Testis (tissue), 3 donors: ENCODE measurements around the gene DNAH12. TPM values are rescaled to one million over a fixed set of nuclear protein-coding genes. Genes with fewer than 3 reads are reported as not detected.

Experiments used
- DNase-seq: peaks from one replicate; pipeline ENCODE4 v3.0.0-alpha.2; 2019
- H3K27ac ChIP-seq, 2 donors: fragments of 200-600 bp; sonication (generic); one replicate each; pipeline ENCODE4 v1.5.1; 2019
- H3K27me3 ChIP-seq: fragments of 200-600 bp; sonication (generic); one replicate; pipeline ENCODE4 v1.5.1; 2019
- H3K36me3 ChIP-seq: fragments of 200-600 bp; sonication (generic); one replicate; pipeline ENCODE4 v1.5.1; 2017; ENCODE audit warnings: low read depth; ENCODE audit errors: missing control alignments
- H3K4me1 ChIP-seq: fragments of 200-600 bp; sonication (generic); one replicate; pipeline ENCODE4 v1.5.1; 2019
- H3K4me3 ChIP-seq, 2 donors: fragments of 200-600 bp; sonication (generic); one replicate each; pipeline ENCODE4 v1.5.1; 2017 to 2019
- H3K9me3 ChIP-seq: fragments of 200-600 bp; sonication (generic); one replicate; pipeline ENCODE4 v1.5.1; 2017
- CTCF ChIP-seq, 3 experiments: fragments of 450-650 bp in 2 of 3; fragments of 200-600 bp in 1 of 3; sonication (generic) in 1 of 3; IDR thresholded peaks; one replicate each; pipeline ENCODE4 v1.5.1; 2016 to 2019; ENCODE audit warnings: antibody characterized with exemption in 3 of 3, mild to moderate bottlenecking in 2 of 3, moderate library complexity in 1 of 3
- POLR2A ChIP-seq: fragments of 450-650 bp; IDR thresholded peaks from one replicate; pipeline ENCODE4 v1.6.1; 2017; ENCODE audit warnings: antibody characterized with exemption, mild to moderate bottlenecking, moderate library complexity
- WGBS, 2 donors: methylation state at CpG; one replicate each; pipeline ENCODE4 v1.1.5; 2018; 5-methylcytosine and 5-hydroxymethylcytosine counted together
- intact Hi-C: fragments of 100-400 bp; cut with DNase I; formaldehyde crosslinking; loops from one replicate; pipeline ENCODE4 v1.15.1; 2023; ENCODE audit warnings: low total_unique reads
- polyA plus RNA-seq: library from polyadenylated mRNA; stranded (reverse); fragments of 350-450 nt; fragmentation: Illumina TruSeq; extraction: RNeasy Lipid Tissue Mini Kit (QIAGEN cat#74804); gene quantifications from one replicate; pipeline ENCODE4 v1.2.3, GENCODE V29; 2014; ENCODE audit warnings: low read depth, low replicate concordance; ENCODE audit not compliant: insufficient read depth
- total RNA-seq, 2 donors: library from RNA; depleted of rRNA; stranded (reverse); fragments of >200 nt; gene quantifications; one replicate each; pipeline ENCODE4 v1.2.3, GENCODE V29; 2016

Gene DNAH12
- total and polyA plus RNA-seq, 3 donors from 2014 or later, result 11.3 to 19.6 (median 15.7) TPM

GRCh38 chr3:57275393-57275792 is 268.8 kb downstream of the DNAH12 start:
- Histone ChIP-seq H3K27me3 (no peaks in the 10 kb centered on the region), H3K9me3 (no peaks in the 10 kb centered on the region), H3K4me1 (no peaks in the 10 kb centered on the region), H3K4me3 (no peak overlapping the region), H3K27ac (no peak overlapping the region), H3K36me3 (no peaks in the 10 kb centered on the region)
- TF ChIP-seq CTCF (IDR thresholded peaks at IDR 0.05) (no peak), POLR2A (no peak)
- DNase-seq, result no peak
- WGBS, 2 donors, result 90 to 93% methylated on average over 2 of the region's 2 CpGs
- intact Hi-C loops, result no loop called here

- no peak for TF ChIP-seq CTCF (IDR thresholded peaks at IDR 0.05)
- 95 to 97% methylated on average over 6 of the region's 6 CpGs for WGBS, 2 donors
- Histone ChIP-seq H3K4me3 (no peak overlapping the region), H3K27me3 (no peaks in the 10 kb centered on the region), H3K9me3 (no peaks in the 10 kb centered on the region), H3K36me3 (no peaks in the 10 kb centered on the region), H3K4me1 (no peaks in the 10 kb centered on the region), H3K27ac (no peak overlapping the region)
- intact Hi-C loops, result no loop called here
- DNase-seq, result no peak
Observed at GRCh38 chr3:57274845-57275244, 269.3 kb downstream of the DNAH12 start.

- 92 to 93% methylated on average over 1 of the region's 1 CpG for WGBS, 2 donors
- TF ChIP-seq CTCF (IDR thresholded peaks at IDR 0.05), result no peak
- no peak for TF ChIP-seq POLR2A
- H3K27me3 ChIP-seq, result no peaks in the 10 kb centered on the region
- H3K27ac ChIP-seq, result no peak overlapping the region
- intact Hi-C loops, result no loop called here
- H3K4me1 ChIP-seq, result no peaks in the 10 kb centered on the region
- no peak overlapping the region for H3K4me3 ChIP-seq
- no peak for DNase-seq
- H3K9me3 ChIP-seq, result no peaks in the 10 kb centered on the region
- no peaks in the 10 kb centered on the region for H3K36me3 ChIP-seq
Observed at GRCh38 chr3:57268416-57268815, 275.7 kb downstream of the DNAH12 start.

GRCh38 chr3:57261929-57262328 is 282.2 kb downstream of the DNAH12 start:
- DNase-seq, result no peak
- intact Hi-C loops, result no loop called here
- H3K27me3 ChIP-seq, result no peaks in the 10 kb centered on the region
- peaks cover 2% of the 10 kb centered on the region for H3K36me3 ChIP-seq
- H3K27ac ChIP-seq, result no peak overlapping the region
- no peak overlapping the region for H3K4me3 ChIP-seq
- WGBS, 2 donors, result 93 to 94% methylated on average over 3 of the region's 3 CpGs
- H3K9me3 ChIP-seq, result no peaks in the 10 kb centered on the region
- no peaks in the 10 kb centered on the region for H3K4me1 ChIP-seq
- TF ChIP-seq CTCF (IDR thresholded peaks at IDR 0.05) (no peak), POLR2A (no peak)

GRCh38 chr3:57261119-57261518 is 283.0 kb downstream of the DNAH12 start:
- Histone ChIP-seq H3K9me3 (no peaks in the 10 kb centered on the region), H3K27ac (no peak overlapping the region), H3K27me3 (no peaks in the 10 kb centered on the region), H3K4me3 (no peak overlapping the region), H3K36me3 (peaks cover 2% of the 10 kb centered on the region), H3K4me1 (no peaks in the 10 kb centered on the region)
- intact Hi-C loops, result no loop called here
- no peak for DNase-seq
- 90 to 95% methylated on average over 4 of the region's 4 CpGs for WGBS, 2 donors
- TF ChIP-seq CTCF (IDR thresholded peaks at IDR 0.05), result no peak
- TF ChIP-seq POLR2A, result no peak
